ENCODE results near the gene NNT.
"Not testable (repeated sequence)": the region's sequence is repeated elsewhere in the genome, so short reads cannot be mapped to it uniquely, and the experiment has no call there.

Gene NNT

GRCh38 chr5:43631182-43631910 is 28.4 kb downstream of the NNT start:
- DNase-seq, result no peak

- DNase-seq, result no peak
Measured at GRCh38 chr5:43634621-43635020, 31.6 kb downstream of the NNT start.

- no peak for DNase-seq
Measured at GRCh38 chr5:43635374-43635773, 32.4 kb downstream of the NNT start.

- DNase-seq, result no peak
Measured at GRCh38 chr5:43636076-43636475, 33.1 kb downstream of the NNT start.

GRCh38 chr5:43637416-43637815 is 34.4 kb downstream of the NNT start:
- DNase-seq, result no peak

- no peak for DNase-seq
Measured at GRCh38 chr5:43638107-43638506, 35.1 kb downstream of the NNT start.

GRCh38 chr5:43638546-43638945 is 35.6 kb downstream of the NNT start:
- no peak for DNase-seq

GRCh38 chr5:43639566-43639965 is 36.6 kb downstream of the NNT start:
- no peak for DNase-seq

- DNase-seq, result no peak
Measured at GRCh38 chr5:43642428-43642827, 39.4 kb downstream of the NNT start.

- no peak for DNase-seq
Measured at GRCh38 chr5:43643327-43643726, 40.3 kb downstream of the NNT start.

- no peak for DNase-seq
Measured at GRCh38 chr5:43643750-43644149, 40.8 kb downstream of the NNT start.

- DNase-seq, result no peak
Measured at GRCh38 chr5:43646992-43647391, 44.0 kb downstream of the NNT start.

GRCh38 chr5:43647789-43648188 is 44.8 kb downstream of the NNT start:
- no peak for DNase-seq

- DNase-seq, result no peak
Measured at GRCh38 chr5:43648499-43649124, 45.6 kb downstream of the NNT start.

GRCh38 chr5:43649256-43649655 is 46.3 kb downstream of the NNT start:
- no peak for DNase-seq

GRCh38 chr5:43652537-43653302 is 49.7 kb downstream of the NNT start:
- DNase-seq, result no peak

GRCh38 chr5:43658509-43658908 is 55.5 kb downstream of the NNT start:
- no peak for DNase-seq

- DNase-seq, result no peak
Measured at GRCh38 chr5:43659075-43659474, 56.1 kb downstream of the NNT start.

- DNase-seq, result peak; percentile 34
Measured at GRCh38 chr5:43661102-43661501, 58.1 kb downstream of the NNT start.

GRCh38 chr5:43663916-43664315 is 60.9 kb downstream of the NNT start:
- no peak for DNase-seq

GRCh38 chr5:43664501-43665040 is 61.6 kb downstream of the NNT start:
- no peak for DNase-seq

- DNase-seq, result not testable (repeated sequence)
Measured at GRCh38 chr5:43665749-43666148, 62.8 kb downstream of the NNT start.

- not testable (repeated sequence) for DNase-seq
Measured at GRCh38 chr5:43666728-43667127, 63.7 kb downstream of the NNT start.

- not testable (repeated sequence) for DNase-seq
Measured at GRCh38 chr5:43667379-43667778, 64.4 kb downstream of the NNT start.
